AG04450 (cell line): ENCODE data around the gene HP1BP3. TPM values are rescaled to one million over a fixed set of nuclear protein-coding genes. Genes with fewer than 3 reads are reported as not detected.
A peak's percentile ranks its signal among the peaks of the same experiment; 100 is the strongest.

Experiments
- CTCF ChIA-PET: fragments of 300-600, 350-600 bp; formaldehyde crosslinking; extraction: SDS; loops from one replicate; lab custom pipeline; 2022; ENCODE audit warnings: antibody characterized with exemption, inconsistent platforms; lab: Charles Lee
- POLR2A ChIA-PET: fragments of 350-600 bp; formaldehyde crosslinking; extraction: SDS; loops from one replicate; lab custom pipeline; 2021; ENCODE audit warnings: antibody characterized with exemption, inconsistent platforms; lab: Yijun Ruan, JAX
- DNase-seq: peaks from one replicate; pipeline ENCODE4 v3.0.0-alpha.2; 2011; ENCODE audit warnings: low read depth, low spot score
- H3K27ac ChIP-seq: one replicate; pipeline ENCODE4 v1.5.1; 2012; ENCODE audit warnings: low read depth, low read length, control low read depth
- H3K27me3 ChIP-seq: one replicate; pipeline ENCODE4 v1.6.0; 2012; ENCODE audit warnings: low read length; ENCODE audit not compliant: control insufficient read depth, insufficient read depth
- H3K4me3 ChIP-seq: 2 replicates; pipeline ENCODE4 v1.5.1; 2011; ENCODE audit warnings: mild to moderate bottlenecking, low read depth, low read length, control low read depth
- H3K9me3 ChIP-seq: 2 replicates; pipeline ENCODE4 v1.5.1; 2012; ENCODE audit warnings: low read length; ENCODE audit not compliant: control insufficient read depth, insufficient read depth
- polyA plus RNA-seq: library from polyadenylated mRNA; depleted of rRNA; stranded (reverse); fragments of >200 nt; gene quantifications from 2 replicates; pipeline ENCODE4 v1.2.3, GENCODE V29; 2011
- TF ChIP-seq, protein P1 (sequence below): IDR thresholded peaks from 2 replicates; pipeline ENCODE4 v1.5.1; 2011; ENCODE audit warnings: low read depth, low read length, control low read depth, inconsistent platforms

Gene HP1BP3
- polyA plus RNA-seq, 1 experiment: 203 TPM

DNA sequence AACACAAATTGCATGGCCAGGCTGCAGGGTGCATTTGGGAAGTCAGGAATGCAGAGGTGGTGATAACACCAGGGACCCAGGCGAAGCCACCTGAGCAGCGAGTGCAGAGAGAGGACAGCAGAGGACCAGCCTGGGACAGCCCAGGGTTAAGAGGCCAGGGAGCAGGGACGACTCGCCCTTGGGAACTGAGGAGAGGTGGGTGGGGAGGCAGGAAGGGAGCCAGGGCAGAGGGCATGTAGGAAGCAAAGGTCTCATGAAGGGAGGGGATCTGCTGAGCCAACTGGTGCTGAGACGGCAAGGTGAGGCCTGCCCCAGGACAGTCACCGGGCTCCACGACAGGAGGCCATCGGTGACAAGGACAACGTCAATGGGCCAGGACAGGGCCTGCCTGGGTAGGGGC lies 85.7 kb downstream of the HP1BP3 start:
- TF ChIP-seq, protein P1, sequence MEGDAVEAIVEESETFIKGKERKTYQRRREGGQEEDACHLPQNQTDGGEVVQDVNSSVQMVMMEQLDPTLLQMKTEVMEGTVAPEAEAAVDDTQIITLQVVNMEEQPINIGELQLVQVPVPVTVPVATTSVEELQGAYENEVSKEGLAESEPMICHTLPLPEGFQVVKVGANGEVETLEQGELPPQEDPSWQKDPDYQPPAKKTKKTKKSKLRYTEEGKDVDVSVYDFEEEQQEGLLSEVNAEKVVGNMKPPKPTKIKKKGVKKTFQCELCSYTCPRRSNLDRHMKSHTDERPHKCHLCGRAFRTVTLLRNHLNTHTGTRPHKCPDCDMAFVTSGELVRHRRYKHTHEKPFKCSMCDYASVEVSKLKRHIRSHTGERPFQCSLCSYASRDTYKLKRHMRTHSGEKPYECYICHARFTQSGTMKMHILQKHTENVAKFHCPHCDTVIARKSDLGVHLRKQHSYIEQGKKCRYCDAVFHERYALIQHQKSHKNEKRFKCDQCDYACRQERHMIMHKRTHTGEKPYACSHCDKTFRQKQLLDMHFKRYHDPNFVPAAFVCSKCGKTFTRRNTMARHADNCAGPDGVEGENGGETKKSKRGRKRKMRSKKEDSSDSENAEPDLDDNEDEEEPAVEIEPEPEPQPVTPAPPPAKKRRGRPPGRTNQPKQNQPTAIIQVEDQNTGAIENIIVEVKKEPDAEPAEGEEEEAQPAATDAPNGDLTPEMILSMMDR: no peak
- ChIA-PET CTCF (interaction anchor here (0.6 to 1.7 kb wide), 4 partner anchors 88 to 494 kb away, joined by 3 to 8 read pairs (median 6); no protein-coding TSS in a partner anchor), POLR2A (interaction anchor here (1.1 kb wide), 1 partner anchor 85 kb away, joined by 3 read pairs; no protein-coding TSS in a partner anchor)

DNA sequence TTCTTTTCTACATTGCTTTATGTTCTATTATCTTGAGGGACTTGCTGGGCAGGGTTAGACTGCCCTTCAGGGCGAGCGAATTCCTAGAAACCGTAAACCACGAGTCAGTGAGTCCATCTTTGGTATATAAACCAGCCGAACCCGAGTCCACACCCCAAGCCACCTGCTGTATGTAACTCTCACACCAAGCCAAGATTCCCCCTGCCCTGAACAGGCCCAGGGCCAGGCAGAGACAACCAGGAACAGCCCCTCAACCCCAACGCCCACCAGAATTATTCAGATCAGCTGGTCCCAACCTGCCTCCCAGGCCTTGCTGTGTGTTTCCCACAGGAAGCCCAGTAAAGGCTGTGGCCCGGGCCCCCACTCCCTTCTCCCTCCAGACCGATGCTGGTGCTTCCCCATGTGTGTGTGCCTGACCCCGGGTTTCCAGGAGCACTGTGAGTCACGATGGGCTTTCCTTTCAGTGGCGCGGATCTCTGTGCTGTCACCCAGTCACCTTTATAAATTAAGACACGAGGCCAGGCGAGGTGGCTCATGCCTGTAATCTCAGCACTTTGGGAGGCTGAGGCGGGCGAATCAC lies 86.4 kb downstream of the HP1BP3 start:
- DNase-seq: no peak
- POLR2A ChIA-PET: no interaction called here
- CTCF ChIA-PET: interaction anchor here (0.6 to 1.4 kb wide), 3 partner anchors 10 to 495 kb away, joined by 3 to 4 read pairs (median 3); no protein-coding TSS in a partner anchor

More for the DNA sequence above, 85.7 kb downstream of the HP1BP3 start:
- peaks cover 4% of the 10 kb centered on the region; the same call in 1 of the 2 replicates for H3K9me3 ChIP-seq
- H3K27ac ChIP-seq: no peak overlapping the region
- no peak overlapping the region for H3K4me3 ChIP-seq
- no peak for DNase-seq
- no peaks in the 10 kb centered on the region for H3K27me3 ChIP-seq

DNA sequence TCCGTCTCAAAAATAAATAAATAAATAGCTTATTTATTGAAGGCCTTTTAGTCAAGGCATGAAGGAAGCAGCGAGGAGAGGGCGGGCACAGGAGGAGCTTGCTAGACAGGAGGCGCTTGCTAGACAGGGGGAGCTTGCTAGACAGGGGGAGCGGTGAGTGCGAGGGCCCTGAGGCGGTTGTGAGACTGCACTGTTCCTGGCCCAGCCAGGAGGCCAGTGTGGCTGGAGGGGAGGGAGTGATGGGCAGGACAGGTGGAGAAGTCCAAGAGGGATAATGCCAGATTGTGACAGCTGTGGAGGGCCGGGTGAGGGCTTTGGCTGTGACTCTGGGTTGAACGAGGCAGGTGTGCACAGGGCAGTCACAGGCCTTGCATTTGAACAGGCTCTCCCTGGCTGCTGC lies 87.5 kb downstream of the HP1BP3 start:
- Histone ChIP-seq H3K27me3 (no peaks in the 10 kb centered on the region), H3K27ac (no peak overlapping the region), H3K4me3 (no peak overlapping the region), H3K9me3 (peaks cover 4% of the 10 kb centered on the region; the same call in 1 of the 2 replicates)
- no peak for DNase-seq
- POLR2A ChIA-PET: no interaction called here
- CTCF ChIA-PET: interaction anchor here (1.2 to 5.2 kb wide), 2 partner anchors 11 to 496 kb away, joined by 3 to 94 read pairs; no protein-coding TSS in a partner anchor
- TF ChIP-seq, protein P1: no peak

More for the DNA sequence above, 86.4 kb downstream of the HP1BP3 start:
- no peak overlapping the region for H3K27ac ChIP-seq
- no peaks in the 10 kb centered on the region for H3K27me3 ChIP-seq
- H3K4me3 ChIP-seq: no peak overlapping the region
- H3K9me3 ChIP-seq: peaks cover 4% of the 10 kb centered on the region; the same call in 1 of the 2 replicates
- TF ChIP-seq, protein P1: no peak

DNA sequence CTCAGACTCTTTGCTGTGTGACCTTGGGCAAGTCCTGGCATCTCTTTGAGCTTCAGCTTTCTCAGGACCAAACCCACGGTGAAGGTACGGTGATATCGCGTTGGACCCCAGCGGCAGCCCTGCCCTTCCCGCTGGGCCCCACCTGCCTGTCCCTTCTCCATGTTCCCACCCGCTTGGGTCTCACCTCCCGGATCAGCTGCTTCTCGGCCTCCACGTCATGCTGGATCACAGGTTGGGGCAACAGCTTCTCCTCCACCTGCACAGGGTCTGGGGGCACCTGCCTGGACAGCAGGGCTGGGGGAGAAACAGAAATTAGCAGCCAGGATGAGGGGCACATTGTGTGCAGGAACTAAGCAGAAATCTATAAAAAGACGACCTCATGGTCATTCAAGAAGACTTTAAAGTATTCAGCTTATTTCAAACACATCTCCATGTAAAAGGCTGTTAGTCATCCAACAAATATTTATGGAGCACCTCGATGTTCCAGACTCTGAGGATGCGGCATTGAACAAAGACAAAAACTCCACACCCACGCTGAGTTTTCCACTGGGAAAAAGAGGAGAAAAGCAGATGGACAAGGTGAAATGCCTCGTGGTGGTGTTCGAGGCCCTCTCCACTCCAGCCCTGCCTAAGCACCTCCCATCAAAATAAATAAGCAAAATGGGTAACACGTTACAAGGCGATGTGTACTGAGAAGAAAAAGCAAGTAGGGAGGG lies 88.8 kb downstream of the HP1BP3 start:
- Histone ChIP-seq H3K9me3 (peaks cover 4% of the 10 kb centered on the region; the same call in 1 of the 2 replicates), H3K27me3 (no peaks in the 10 kb centered on the region), H3K27ac (peak overlapping the region; percentile 99), H3K4me3 (no peak overlapping the region)
- peak; percentile 61 for DNase-seq
- TF ChIP-seq, protein P1: no peak
- CTCF ChIA-PET: interaction anchor here (0.5 to 5.2 kb wide), 7 partner anchors 90 to 531 kb away, joined by 3 to 94 read pairs (median 5); no protein-coding TSS in a partner anchor
- POLR2A ChIA-PET: interaction anchor here (1.5 kb wide), 1 partner anchor 90 kb away, joined by 3 read pairs; no protein-coding TSS in a partner anchor
